HG03025 (cell line): ENCODE measurements around the gene KCNK15.

ENCODE experiments used
- ATAC-seq: cut with Tn5 transposase; IDR thresholded peaks from one replicate; pipeline ENCODE4 v1.9.1; 2021; ENCODE audit warnings: mild to moderate bottlenecking, moderate library complexity; ENCODE audit not compliant: unreplicated experiment, low FRiP score

Gene KCNK15

GRCh38 chr20:44781118-44781517 is 35.5 kb downstream of the KCNK15 start:
- no peak for ATAC-seq

- ATAC-seq, result no peak
Observed at GRCh38 chr20:44781791-44782190, 36.1 kb downstream of the KCNK15 start.

GRCh38 chr20:44784688-44785087 is 39.0 kb downstream of the KCNK15 start:
- no peak for ATAC-seq

GRCh38 chr20:44785768-44786167 is 40.1 kb downstream of the KCNK15 start:
- no peak for ATAC-seq

- no peak for ATAC-seq
Observed at GRCh38 chr20:44787299-44787698, 41.6 kb downstream of the KCNK15 start.

GRCh38 chr20:44788706-44789456 is 43.2 kb downstream of the KCNK15 start:
- ATAC-seq, result no peak

- ATAC-seq, result no peak
Observed at GRCh38 chr20:44790638-44791393, 45.2 kb downstream of the KCNK15 start.

GRCh38 chr20:44792796-44793195 is 47.1 kb downstream of the KCNK15 start:
- no peak for ATAC-seq

- ATAC-seq, result no peak
Observed at GRCh38 chr20:44795836-44796235, 50.2 kb downstream of the KCNK15 start.

GRCh38 chr20:44796311-44796710 is 50.6 kb downstream of the KCNK15 start:
- no peak for ATAC-seq

- no peak for ATAC-seq
Observed at GRCh38 chr20:44796758-44797457, 51.2 kb downstream of the KCNK15 start.

- no peak for ATAC-seq
Observed at GRCh38 chr20:44799691-44800090, 54.0 kb downstream of the KCNK15 start.

GRCh38 chr20:44800391-44801046 is 54.9 kb downstream of the KCNK15 start:
- no peak for ATAC-seq
